H9 (cell line): ENCODE results near the gene SLC35B2. TPM values are rescaled to one million over a fixed set of nuclear protein-coding genes. Genes with fewer than 3 reads are reported as not detected.

ENCODE experiments used
- DNase-seq: peaks from one replicate; pipeline ENCODE4 v3.0.0-alpha.2; 2017
- H2AFZ ChIP-seq: one replicate; pipeline ENCODE4 v1.6.1; 2013; ENCODE audit warnings: mild to moderate bottlenecking, low read length, control low read depth, moderate library complexity
- H2AK5ac ChIP-seq: 2 replicates; pipeline ENCODE4 v1.6.1; 2013; ENCODE audit warnings: low read length, control low read depth, mixed read lengths; ENCODE audit not compliant: insufficient read length
- H2BK120ac ChIP-seq: one replicate; pipeline ENCODE4 v1.6.1; 2013; ENCODE audit warnings: low read depth, mild to moderate bottlenecking, low read length, control low read depth, inconsistent platforms; ENCODE audit not compliant: poor library complexity, severe bottlenecking
- H2BK12ac ChIP-seq: 2 replicates; pipeline ENCODE4 v1.6.1; 2013; ENCODE audit warnings: low read length, control low read depth, mixed read lengths, low read depth; ENCODE audit not compliant: insufficient read length
- H2BK15ac ChIP-seq: 2 replicates; pipeline ENCODE4 v1.6.1; 2013; ENCODE audit warnings: low read depth, low read length, control low read depth
- H2BK20ac ChIP-seq: one replicate; pipeline ENCODE4 v1.6.1; 2013; ENCODE audit warnings: low read depth, mild to moderate bottlenecking, low read length, control low read depth, inconsistent platforms; ENCODE audit not compliant: poor library complexity, severe bottlenecking
- H2BK5ac ChIP-seq: 2 replicates; pipeline ENCODE4 v1.6.1; 2013; ENCODE audit warnings: low read length, control low read depth, mixed read lengths; ENCODE audit not compliant: insufficient read length
- H3K14ac ChIP-seq: 2 replicates; pipeline ENCODE4 v1.6.1; 2013; ENCODE audit warnings: low read length, control low read depth; ENCODE audit not compliant: insufficient read depth
- H3K18ac ChIP-seq: 2 replicates; pipeline ENCODE4 v1.6.1; 2013; ENCODE audit warnings: low read depth, mild to moderate bottlenecking, mixed read lengths, low read length, control low read depth; ENCODE audit not compliant: insufficient read length
- H3K23ac ChIP-seq: 2 replicates; pipeline ENCODE4 v1.6.1; 2013; ENCODE audit warnings: low read length, control low read depth, mixed read lengths, low read depth; ENCODE audit not compliant: insufficient read length
- H3K23me2 ChIP-seq: 2 replicates; pipeline ENCODE4 v1.6.1; 2013; ENCODE audit warnings: low read depth, mild to moderate bottlenecking, mixed read lengths, low read length, control low read depth; ENCODE audit not compliant: insufficient read length, poor library complexity, severe bottlenecking
- H3K27ac ChIP-seq: 2 replicates; pipeline ENCODE4 v1.5.1; 2013; ENCODE audit warnings: low read length, control low read depth, mixed read lengths, low read depth; ENCODE audit not compliant: insufficient read length
- H3K27me3 ChIP-seq: 2 replicates; pipeline ENCODE4 v1.6.1; 2013; ENCODE audit warnings: low read length, control low read depth, inconsistent platforms; ENCODE audit not compliant: insufficient read depth
- H3K4ac ChIP-seq: 2 replicates; pipeline ENCODE4 v1.6.1; 2013; ENCODE audit warnings: low read depth, mild to moderate bottlenecking, control low read depth, inconsistent platforms, low read length, moderate library complexity
- H3K4me1 ChIP-seq: 2 replicates; pipeline ENCODE4 v1.6.1; 2013; ENCODE audit warnings: low read length, control low read depth, inconsistent platforms; ENCODE audit not compliant: insufficient read depth
- H3K4me2 ChIP-seq: 2 replicates; pipeline ENCODE4 v1.6.1; 2013; ENCODE audit warnings: low read length, control low read depth, mixed read lengths; ENCODE audit not compliant: insufficient read length, insufficient read depth
- H3K56ac ChIP-seq: 2 replicates; pipeline ENCODE4 v1.6.1; 2013; ENCODE audit warnings: low read depth, mild to moderate bottlenecking, mixed read lengths, low read length, control low read depth; ENCODE audit not compliant: insufficient read length
- H3K79me1 ChIP-seq: 2 replicates; pipeline ENCODE4 v1.6.1; 2013; ENCODE audit warnings: low read depth, mild to moderate bottlenecking, moderate library complexity, low read length, control low read depth, inconsistent platforms; ENCODE audit not compliant: insufficient read depth, poor library complexity, severe bottlenecking
- H3K79me2 ChIP-seq: 2 replicates; pipeline ENCODE4 v1.6.1; 2013; ENCODE audit warnings: low read length, control low read depth, inconsistent platforms; ENCODE audit not compliant: insufficient read depth
- H3K9ac ChIP-seq: 2 replicates; pipeline ENCODE4 v1.6.1; 2013; ENCODE audit warnings: low read length, control low read depth, mixed read lengths; ENCODE audit not compliant: insufficient read length; ENCODE audit errors: extremely low read depth
- H3K9me3 ChIP-seq: one replicate; pipeline ENCODE4 v1.6.1; 2013; ENCODE audit warnings: low read depth, low read length, inconsistent platforms; ENCODE audit not compliant: control insufficient read depth
- H3T11ph ChIP-seq: one replicate; pipeline ENCODE4 v1.6.1; 2013; ENCODE audit warnings: mild to moderate bottlenecking, low read length, control low read depth, inconsistent platforms
- H4K20me1 ChIP-seq: one replicate; pipeline ENCODE4 v1.6.1; 2013; ENCODE audit not compliant: control insufficient read depth, insufficient read length, insufficient read depth
- H4K5ac ChIP-seq: 2 replicates; pipeline ENCODE4 v1.6.1; 2013; ENCODE audit warnings: low read depth, mild to moderate bottlenecking, mixed read lengths, low read length, control low read depth; ENCODE audit not compliant: insufficient read length
- H4K8ac ChIP-seq: replicated peaks from 2 replicates; pipeline ENCODE4 v1.6.1; 2013; ENCODE audit warnings: low read length, control low read depth, mixed read lengths, low read depth; ENCODE audit not compliant: insufficient read length
- H4K91ac ChIP-seq: 2 replicates; pipeline ENCODE4 v1.6.1; 2013; ENCODE audit warnings: low read depth, mild to moderate bottlenecking, moderate library complexity, mixed read lengths, low read length, control low read depth; ENCODE audit not compliant: insufficient read length
- H3K27ac Mint-ChIP-seq, 3 experiments: 2 replicates in 2 of 3; 3 replicates in 1 of 3; pipeline ENCODE4 v1.8.0; 2020 to 2021; ENCODE audit warnings: mixed read lengths in 3 of 3, mild to moderate bottlenecking in 1 of 3, moderate library complexity in 1 of 3
- H3K27me3 Mint-ChIP-seq: 2 replicates; pipeline ENCODE4 v1.8.0; 2021; ENCODE audit warnings: low read depth, mild to moderate bottlenecking, moderate library complexity, mixed read lengths
- H3K36me3 Mint-ChIP-seq, 3 experiments: 2 replicates in 2 of 3; 3 replicates in 1 of 3; pipeline ENCODE4 v1.8.0; 2020 to 2021; ENCODE audit warnings: low read depth in 3 of 3, mixed read lengths in 3 of 3; ENCODE audit not compliant: insufficient read depth in 1 of 3
- H3K4me1 Mint-ChIP-seq, 2 experiments: 2 replicates each; pipeline ENCODE4 v1.8.0; 2020; ENCODE audit warnings: mixed read lengths in 2 of 2
- H3K4me3 Mint-ChIP-seq, 2 experiments: 2 replicates in 1 of 2; 3 replicates in 1 of 2; pipeline ENCODE4 v1.8.0; 2020 to 2021; ENCODE audit warnings: mild to moderate bottlenecking in 2 of 2, mixed read lengths in 2 of 2, moderate library complexity in 1 of 2
- H3K9me3 Mint-ChIP-seq, 2 experiments: 2 replicates in 1 of 2; 3 replicates in 1 of 2; pipeline ENCODE4 v1.8.0; 2020; ENCODE audit warnings: mild to moderate bottlenecking in 2 of 2, mixed read lengths in 2 of 2, moderate library complexity in 1 of 2
- WGBS: extraction: QIAGEN DNeasy Blood & Tissue Kit; methylation state at CpG from one replicate; pipeline ENCODE4 v1.1.7; 2013; ENCODE audit warnings: missing lambda C conversion rate, low lambda C conversion rate, mixed read lengths; ENCODE audit not compliant: insufficient read length; ENCODE audit errors: extremely low coverage; 5-methylcytosine and 5-hydroxymethylcytosine counted together
- total RNA-seq: library from RNA; stranded (reverse); gene quantifications from 2 replicates; pipeline ENCODE4 v1.2.1, GENCODE V29; 2021
- TF ChIP-seq, protein P1 (sequence below): fragments of 200-600 bp; sonication (generic); conservative IDR thresholded peaks from 3 replicates; pipeline ENCODE4 v1.8.0; 2021; ENCODE audit warnings: antibody characterized with exemption, mild to moderate bottlenecking

Gene SLC35B2
- total RNA-seq, 1 experiment from 2014 or later = 34.5 TPM

DNA sequence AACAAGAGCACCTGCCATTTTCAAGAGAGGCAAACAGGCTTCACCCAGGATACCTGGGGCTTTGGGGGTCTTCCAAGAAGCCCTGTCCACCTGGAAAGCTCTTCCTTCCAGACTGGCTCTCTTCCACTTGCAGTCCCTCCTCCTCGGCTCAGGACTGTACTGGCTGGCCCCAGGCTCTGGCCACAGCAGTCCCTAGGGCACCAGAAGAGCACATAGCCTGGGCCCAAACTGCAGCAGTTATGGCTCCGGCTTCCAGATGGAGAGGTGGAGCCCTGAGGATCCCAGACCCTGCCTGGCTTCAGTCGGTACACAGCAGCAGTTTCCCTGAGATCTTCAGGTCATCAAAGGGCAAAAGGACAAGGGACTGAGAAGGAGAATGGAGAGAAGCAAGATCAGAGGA, 1.6 kb upstream of the SLC35B2 start:
- Histone ChIP-seq H3K4ac (no peak overlapping the region), H2BK20ac (no peak overlapping the region), H4K5ac (no peak overlapping the region), H3K27me3 (no peaks in the 10 kb centered on the region), H2AFZ (no peak overlapping the region), H2BK12ac (no peak overlapping the region), H3K23ac (no peak overlapping the region), H3K56ac (no peak overlapping the region), H3K9ac (no peak overlapping the region), H4K20me1 (no peaks in the 10 kb centered on the region), H3K23me2 (peaks cover 7% of the 10 kb centered on the region), H2BK5ac (no peak overlapping the region), H4K8ac (no peak overlapping the region), H2BK15ac (no peak overlapping the region), H2BK120ac (no peak overlapping the region), H3K4me2 (no peak overlapping the region), H2AK5ac (no peak overlapping the region), H3K4me1 (no peaks in the 10 kb centered on the region; the same call in 1 of the 2 replicates), H3K79me1 (no peaks in the 10 kb centered on the region), H3T11ph (no peak overlapping the region), H3K9me3 (no peaks in the 10 kb centered on the region), H3K27ac (no peak overlapping the region), H3K18ac (no peak overlapping the region), H4K91ac (no peak overlapping the region), H3K14ac (no peak overlapping the region), H3K79me2 (no peaks in the 10 kb centered on the region)
- Mint-ChIP-seq H3K4me1 (peaks cover 43 to 47% of the 10 kb centered on the region in 2 experiments), H3K27me3 (peaks cover 11% of the 10 kb centered on the region), H3K27ac (no peak overlapping the region; a peak in 1 of 7 replicates), H3K36me3 (peaks cover 4 to 41% (median 26%) of the 10 kb centered on the region in 3 experiments), H3K9me3 (no peaks in the 10 kb centered on the region), H3K4me3 (no peak overlapping the region; a peak in 1 of 5 replicates)
- no CpG with 5 or more reads among the region's 3 CpGs for WGBS
- DNase-seq = no peak
- TF ChIP-seq, protein P1, sequence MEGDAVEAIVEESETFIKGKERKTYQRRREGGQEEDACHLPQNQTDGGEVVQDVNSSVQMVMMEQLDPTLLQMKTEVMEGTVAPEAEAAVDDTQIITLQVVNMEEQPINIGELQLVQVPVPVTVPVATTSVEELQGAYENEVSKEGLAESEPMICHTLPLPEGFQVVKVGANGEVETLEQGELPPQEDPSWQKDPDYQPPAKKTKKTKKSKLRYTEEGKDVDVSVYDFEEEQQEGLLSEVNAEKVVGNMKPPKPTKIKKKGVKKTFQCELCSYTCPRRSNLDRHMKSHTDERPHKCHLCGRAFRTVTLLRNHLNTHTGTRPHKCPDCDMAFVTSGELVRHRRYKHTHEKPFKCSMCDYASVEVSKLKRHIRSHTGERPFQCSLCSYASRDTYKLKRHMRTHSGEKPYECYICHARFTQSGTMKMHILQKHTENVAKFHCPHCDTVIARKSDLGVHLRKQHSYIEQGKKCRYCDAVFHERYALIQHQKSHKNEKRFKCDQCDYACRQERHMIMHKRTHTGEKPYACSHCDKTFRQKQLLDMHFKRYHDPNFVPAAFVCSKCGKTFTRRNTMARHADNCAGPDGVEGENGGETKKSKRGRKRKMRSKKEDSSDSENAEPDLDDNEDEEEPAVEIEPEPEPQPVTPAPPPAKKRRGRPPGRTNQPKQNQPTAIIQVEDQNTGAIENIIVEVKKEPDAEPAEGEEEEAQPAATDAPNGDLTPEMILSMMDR = no peak
